Fibroblast of skin of left biceps (primary cell): ENCODE data around the gene NLRP9.

Source experiments
- DNase-seq, 2 experiments: peaks; one replicate each; pipeline ENCODE4 v3.0.0-alpha.2; 2013; ENCODE audit warnings: low read depth in 2 of 2

The NLRP9 gene

DNA sequence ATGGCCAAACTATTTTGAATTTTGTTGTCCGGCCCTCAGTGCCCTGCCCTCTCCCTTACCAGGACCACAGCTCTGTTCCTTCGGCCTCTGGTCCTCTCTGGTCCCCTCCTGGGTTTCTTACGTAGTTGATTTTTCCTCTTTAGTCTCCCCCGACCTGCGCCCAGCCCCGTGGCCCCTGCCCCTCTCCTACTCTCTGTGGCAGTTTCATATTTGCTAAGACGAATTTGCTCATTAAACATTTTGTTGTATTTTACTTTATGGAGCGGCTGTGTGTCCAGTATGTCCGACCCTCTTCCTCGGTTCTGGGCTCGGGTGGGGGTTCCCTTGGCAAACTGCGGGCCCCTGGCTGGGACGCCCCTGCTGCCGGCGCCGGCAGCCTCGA is 63.8 kb downstream of the NLRP9 start:
- DNase-seq, result no peak

DNA sequence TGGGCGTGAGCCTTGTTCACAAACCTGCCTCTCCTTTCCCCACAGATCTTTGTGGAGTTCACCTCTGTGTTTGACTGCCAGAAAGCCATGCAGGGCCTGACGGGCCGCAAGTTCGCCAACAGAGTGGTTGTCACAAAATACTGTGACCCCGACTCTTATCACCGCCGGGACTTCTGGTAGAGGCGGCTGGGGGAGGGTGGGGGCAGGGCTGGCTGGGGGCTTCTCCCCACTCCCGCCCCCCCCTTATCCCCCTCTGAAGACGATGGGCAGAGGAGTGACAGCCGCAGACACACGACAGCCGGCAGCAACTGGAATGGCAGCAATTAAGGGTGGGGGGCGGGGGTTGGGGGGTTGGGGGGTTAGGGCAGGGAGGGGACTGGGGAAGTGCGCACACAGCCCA is 64.3 kb downstream of the NLRP9 start:
- DNase-seq, result no peak

DNA sequence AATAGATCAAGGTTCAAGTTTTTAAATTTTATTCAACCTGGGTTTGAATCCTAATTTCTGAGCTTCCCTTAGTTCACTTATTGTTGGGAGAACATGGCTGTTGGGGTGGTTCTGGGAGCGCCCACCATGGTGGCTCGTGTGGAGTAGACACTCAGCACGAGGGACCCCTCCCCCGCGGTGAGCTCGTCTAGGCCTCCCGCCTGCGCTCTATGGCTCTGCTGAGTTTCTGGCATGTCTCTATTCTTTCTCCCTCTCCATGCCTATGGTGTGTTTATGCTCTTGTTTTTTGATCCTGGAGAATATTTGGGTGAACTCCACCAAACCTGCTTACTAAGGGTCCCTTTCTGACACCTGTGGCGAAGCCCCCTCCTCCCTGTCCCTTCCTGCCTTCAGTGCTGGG is 64.7 kb downstream of the NLRP9 start:
- DNase-seq, result no peak

- DNase-seq, result no peak
Measured at GRCh38 chr19:55672418-55672817, 65.8 kb downstream of the NLRP9 start.

DNA sequence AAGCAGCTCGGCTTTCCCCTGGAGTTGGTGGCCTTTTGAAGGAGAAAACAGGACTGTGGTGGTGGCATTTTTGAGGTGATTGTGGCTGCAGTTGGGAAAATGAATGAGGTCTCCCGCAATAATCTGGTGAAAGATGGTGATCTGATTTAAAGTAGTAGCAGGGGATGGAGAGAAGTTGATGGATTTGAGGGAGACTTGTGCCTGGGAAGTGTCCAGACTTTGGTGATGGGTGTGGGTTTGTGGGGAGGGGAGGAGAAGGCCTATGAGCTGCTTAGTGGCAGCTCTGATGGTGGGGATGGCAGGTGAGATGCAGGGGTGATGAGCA is 67.2 kb downstream of the NLRP9 start:
- no peak for DNase-seq

DNA sequence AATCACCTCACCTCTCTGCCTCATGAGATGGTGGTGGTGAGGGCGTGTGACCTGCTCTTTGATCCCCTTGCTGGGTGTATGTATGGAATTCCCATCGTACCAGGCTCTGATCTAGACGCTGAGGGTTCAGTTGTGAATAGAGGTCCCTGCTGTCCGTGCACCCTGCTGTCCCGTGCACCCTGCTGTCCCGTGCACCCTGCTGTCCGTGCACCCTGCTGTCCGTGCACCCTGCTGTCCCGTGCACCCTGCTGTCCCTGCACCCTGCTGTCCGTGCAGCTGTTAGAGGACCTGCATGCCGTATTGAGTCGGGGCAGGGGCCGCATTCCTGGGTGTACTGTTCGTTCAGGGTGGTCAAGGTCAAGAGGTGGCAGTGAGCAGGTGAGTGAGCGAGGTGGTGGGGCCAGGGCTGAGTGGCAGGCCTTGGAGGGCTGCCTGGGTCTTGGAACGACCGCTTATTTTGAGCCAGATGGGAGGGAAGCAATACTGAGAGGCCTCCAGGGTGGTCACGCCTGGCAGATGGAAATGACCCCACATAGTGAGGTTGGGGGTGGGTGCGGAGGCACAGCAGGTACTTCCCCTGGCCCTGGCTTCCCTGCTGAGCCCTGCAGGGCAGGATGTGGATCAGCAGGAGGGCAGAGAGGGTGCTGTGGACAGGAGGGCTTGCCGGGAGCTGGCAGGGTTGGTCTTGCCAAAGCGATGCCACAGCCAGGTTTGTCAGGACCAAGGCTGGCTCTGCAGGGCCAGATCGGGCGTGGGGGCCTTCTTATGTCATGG is 67.7 kb downstream of the NLRP9 start:
- no peak for DNase-seq

DNA sequence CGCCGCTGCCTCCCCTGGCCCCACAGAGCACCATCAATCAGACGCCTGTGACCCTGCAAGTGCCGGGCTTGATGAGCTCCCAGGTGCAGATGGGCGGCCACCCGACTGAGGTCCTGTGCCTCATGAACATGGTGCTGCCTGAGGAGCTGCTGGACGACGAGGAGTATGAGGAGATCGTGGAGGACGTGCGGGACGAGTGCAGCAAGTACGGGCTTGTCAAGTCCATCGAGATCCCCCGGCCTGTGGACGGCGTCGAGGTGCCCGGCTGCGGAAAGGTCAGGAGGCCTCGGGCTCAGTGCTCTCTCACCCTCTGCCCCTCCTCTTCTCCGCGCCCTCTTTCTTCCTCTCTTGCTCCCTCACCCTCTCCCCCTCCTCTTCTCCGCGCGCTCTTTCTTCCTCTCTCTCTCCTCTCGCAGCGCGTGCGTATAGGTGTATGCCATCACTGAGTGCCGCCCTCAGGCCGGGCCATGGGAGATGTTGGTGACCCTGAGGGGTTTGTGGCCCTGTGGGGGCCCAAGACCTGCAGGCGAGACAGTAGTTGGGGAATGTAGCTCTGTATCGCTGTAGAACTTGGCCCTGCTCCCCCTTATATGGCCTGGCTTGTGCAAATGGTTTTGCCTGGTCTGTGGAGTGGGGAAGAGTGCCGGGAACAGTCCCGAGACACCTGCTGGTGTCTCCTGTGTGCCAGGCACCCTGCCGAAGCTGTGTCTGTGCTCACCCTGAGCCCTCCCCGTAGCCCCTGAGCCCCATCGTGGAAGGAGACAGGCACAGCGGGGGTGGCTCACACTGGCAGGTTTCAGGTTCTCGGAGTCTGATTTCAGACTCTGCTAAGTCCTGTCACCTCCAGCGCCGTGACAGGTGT is 68.6 kb downstream of the NLRP9 start:
- no peak for DNase-seq

GRCh38 chr19:55668603-55669348 is 69.4 kb downstream of the NLRP9 start:
- DNase-seq, result no peak

- no peak for DNase-seq
Measured at GRCh38 chr19:55667958-55668357, 70.2 kb downstream of the NLRP9 start.

DNA sequence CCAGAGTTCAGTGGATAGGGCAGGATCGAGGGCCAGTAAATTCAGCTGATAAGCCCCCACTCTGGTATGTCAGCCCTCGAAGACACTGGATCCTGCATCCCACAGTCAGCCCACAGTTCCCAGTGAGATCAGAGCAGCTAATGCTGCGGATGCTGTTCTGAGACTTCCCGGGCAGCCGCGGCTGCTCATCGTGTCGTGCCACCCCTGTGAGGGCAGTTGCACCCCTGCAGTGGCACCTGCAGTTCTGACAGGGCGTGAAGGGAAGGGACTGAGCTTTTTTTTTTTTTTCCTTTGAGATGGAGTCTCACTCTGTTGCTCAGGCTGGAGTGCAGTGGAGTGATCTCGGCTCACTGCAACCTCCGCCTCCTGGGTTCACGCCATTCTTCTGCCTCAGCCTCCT is 70.7 kb downstream of the NLRP9 start:
- no peak for DNase-seq

DNA sequence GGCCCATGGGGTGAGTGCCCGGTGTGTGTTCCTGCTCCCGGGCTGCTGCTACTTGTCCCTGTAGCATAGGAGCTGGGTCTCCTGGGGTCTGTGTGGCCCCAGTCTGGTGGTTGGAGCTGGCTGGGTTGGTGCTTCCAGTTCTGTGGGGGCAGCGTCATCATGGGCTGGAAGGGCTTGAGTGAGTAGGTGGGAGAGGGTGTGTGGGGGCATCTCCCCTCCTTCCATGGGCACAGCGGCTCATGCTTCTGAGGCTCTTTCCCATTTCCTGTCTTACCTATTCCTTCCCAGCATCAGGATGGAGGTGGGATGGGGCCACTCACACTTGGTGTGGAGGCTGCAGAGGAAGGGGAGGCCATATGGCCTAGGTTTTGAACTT is 71.2 kb downstream of the NLRP9 start:
- no peak for DNase-seq

DNA sequence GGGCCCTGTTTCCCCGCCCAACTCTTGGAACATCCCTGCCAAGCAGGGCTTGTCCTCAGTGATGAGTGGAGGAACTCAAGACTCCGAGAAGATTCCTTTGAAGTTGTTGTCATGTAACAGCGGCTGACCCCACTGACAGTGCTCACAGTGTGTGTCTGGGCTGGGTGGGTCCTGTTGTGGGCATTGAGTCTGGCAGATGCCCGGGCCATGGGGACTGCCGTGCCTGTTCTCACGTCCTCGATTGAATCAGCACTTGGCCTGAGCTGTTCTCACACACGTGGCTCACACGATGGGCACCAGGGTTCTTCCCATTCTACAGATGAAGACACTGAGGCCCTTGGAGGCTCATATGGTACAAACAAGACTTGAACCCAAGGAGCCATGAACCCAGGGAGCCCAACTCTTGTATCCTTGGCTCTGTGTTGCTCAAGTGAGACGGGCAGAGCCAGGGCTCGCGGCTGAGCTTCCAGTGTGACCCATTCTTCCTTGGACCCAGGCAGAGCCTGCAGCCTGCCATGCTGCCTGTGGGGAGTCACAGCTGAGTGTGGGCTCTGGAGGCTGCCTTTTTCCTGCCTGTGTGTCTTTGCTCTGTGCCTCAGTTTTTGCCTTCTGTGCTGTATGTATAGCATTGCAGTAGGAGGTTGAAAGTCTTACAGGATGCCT is 71.7 kb downstream of the NLRP9 start:
- no peak for DNase-seq

GRCh38 chr19:55663846-55664536 is 74.2 kb downstream of the NLRP9 start:
- no peak for DNase-seq

GRCh38 chr19:55661826-55662225 is 76.4 kb downstream of the NLRP9 start:
- DNase-seq, result no peak

GRCh38 chr19:55660991-55661390 is 77.2 kb downstream of the NLRP9 start:
- DNase-seq, result no peak

GRCh38 chr19:55660404-55660803 is 77.8 kb downstream of the NLRP9 start:
- DNase-seq, result no peak

- no peak for DNase-seq
Measured at GRCh38 chr19:55659822-55660221, 78.4 kb downstream of the NLRP9 start.

DNA sequence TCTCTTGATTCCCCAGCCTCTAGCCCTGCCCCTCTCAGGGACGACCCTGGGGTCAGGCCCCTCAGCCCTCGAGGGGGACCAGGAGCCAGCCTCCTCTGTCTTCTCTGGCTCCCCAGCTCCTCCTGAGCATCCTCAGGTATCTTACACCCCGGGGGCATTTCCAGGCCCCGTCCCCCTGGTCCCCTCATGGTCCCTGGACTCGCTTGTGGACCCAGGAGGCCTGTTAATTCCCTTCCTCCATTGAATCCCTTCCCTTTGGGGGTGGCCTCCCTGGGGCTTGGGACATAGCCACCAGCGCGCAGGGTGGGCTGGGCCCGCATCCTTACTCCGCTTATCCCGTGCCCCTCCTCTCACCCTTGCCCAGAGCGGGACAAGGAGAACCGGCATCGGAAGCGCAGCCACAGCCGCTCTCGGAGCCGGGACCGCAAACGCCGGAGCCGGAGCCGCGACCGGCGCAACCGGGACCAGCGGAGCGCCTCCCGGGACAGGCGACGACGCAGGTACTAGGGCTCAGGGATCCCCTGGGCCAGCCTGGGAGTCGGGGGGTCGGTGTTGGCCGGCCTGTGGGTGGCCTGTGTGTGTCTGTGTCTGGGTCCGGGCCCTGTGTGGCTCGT is 79.2 kb downstream of the NLRP9 start:
- no peak for DNase-seq
